ENCODE results near the gene NCAM1.

DNA sequence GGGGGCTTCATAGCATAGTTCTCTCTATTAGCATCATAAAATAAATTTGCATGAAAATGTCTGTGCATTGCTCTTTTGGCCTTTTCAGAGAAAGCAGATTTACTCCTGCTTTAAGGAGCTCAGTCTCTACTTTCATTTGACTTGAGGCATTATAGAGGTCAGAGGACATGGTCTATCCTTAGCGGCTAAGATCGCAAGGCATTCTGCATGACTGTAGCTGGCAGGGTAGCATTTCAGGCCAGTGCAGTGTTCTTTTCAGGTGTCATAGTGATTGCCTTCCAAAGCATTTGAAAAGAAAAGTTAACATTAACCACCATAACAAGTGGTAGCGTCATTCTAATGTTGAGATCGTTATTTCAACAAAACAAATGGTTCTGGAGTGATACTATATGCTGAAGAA, 126.5 kb downstream of the NCAM1 start:
- TF ChIP-seq, protein P1, sequence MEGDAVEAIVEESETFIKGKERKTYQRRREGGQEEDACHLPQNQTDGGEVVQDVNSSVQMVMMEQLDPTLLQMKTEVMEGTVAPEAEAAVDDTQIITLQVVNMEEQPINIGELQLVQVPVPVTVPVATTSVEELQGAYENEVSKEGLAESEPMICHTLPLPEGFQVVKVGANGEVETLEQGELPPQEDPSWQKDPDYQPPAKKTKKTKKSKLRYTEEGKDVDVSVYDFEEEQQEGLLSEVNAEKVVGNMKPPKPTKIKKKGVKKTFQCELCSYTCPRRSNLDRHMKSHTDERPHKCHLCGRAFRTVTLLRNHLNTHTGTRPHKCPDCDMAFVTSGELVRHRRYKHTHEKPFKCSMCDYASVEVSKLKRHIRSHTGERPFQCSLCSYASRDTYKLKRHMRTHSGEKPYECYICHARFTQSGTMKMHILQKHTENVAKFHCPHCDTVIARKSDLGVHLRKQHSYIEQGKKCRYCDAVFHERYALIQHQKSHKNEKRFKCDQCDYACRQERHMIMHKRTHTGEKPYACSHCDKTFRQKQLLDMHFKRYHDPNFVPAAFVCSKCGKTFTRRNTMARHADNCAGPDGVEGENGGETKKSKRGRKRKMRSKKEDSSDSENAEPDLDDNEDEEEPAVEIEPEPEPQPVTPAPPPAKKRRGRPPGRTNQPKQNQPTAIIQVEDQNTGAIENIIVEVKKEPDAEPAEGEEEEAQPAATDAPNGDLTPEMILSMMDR (IDR thresholded peaks at IDR 0.05): no peak
- TF ChIP-seq POLR2A (IDR thresholded peaks at IDR 0.05): no peak

Data from Peyer's patch (tissue), 4 donors.